Spinal cord (tissue), 10 donors: ENCODE measurements around the gene CSNK2B. TPM values are rescaled to one million over a fixed set of nuclear protein-coding genes. Genes with fewer than 3 reads are reported as not detected.
"Not testable (repeated sequence)": the region's sequence is repeated elsewhere in the genome, so short reads cannot be mapped to it uniquely, and the experiment has no call there.

Experiments used
- DNase-seq, 6 donors: peaks; one replicate each; pipeline versions ENCODE4 v3.0.0 to v3.0.0-alpha.2; 2013 to 2015; ENCODE audit warnings: low spot score in 6 of 6, low read depth in 4 of 6
- H3K27ac ChIP-seq: one replicate; pipeline ENCODE4 v1.5.1; 2013; ENCODE audit warnings: low read depth, low read length, control low read depth
- H3K27me3 ChIP-seq: one replicate; pipeline ENCODE4 v1.6.1; 2013; ENCODE audit warnings: low read length; ENCODE audit not compliant: control insufficient read depth, insufficient read depth
- H3K36me3 ChIP-seq: one replicate; pipeline ENCODE4 v1.6.1; 2013; ENCODE audit warnings: low read length; ENCODE audit not compliant: control insufficient read depth, insufficient read depth
- H3K4me1 ChIP-seq: one replicate; pipeline ENCODE4 v1.6.1; 2013; ENCODE audit warnings: low read length; ENCODE audit not compliant: control insufficient read depth, insufficient read depth
- H3K4me3 ChIP-seq: one replicate; pipeline ENCODE4 v1.5.1; 2013; ENCODE audit warnings: low read depth, low read length, control low read depth
- H3K9me3 ChIP-seq: one replicate; pipeline ENCODE4 v1.6.1; 2013; ENCODE audit warnings: low read length; ENCODE audit not compliant: control insufficient read depth, insufficient read depth
- WGBS: methylation state at CpG from one replicate; pipeline ENCODE4 v1.1.5; 2013; ENCODE audit warnings: missing lambda C conversion rate; ENCODE audit not compliant: insufficient coverage; 5-methylcytosine and 5-hydroxymethylcytosine counted together
- polyA plus RNA-seq, 2 donors: library from polyadenylated mRNA; unstranded; fragments of 120-200 nt; gene quantifications; one replicate each; pipeline ENCODE4 v1.2.1, GENCODE V29; 2013; ENCODE audit not compliant: insufficient read length in 2 of 2
- total RNA-seq, 2 donors: library from RNA; depleted of rRNA in 1 of 2; stranded (reverse); fragments of 120-200 nt in 1 of 2; fragments of >200 nt in 1 of 2; gene quantifications; one replicate each; pipeline versions ENCODE4 v1.2.3 to v1.2.4, GENCODE V29; 2013 to 2014
- donor health status: healthy.

The CSNK2B gene
- total and polyA plus RNA-seq, 4 donors = 54.3 to 215 (median 198) TPM

DNA sequence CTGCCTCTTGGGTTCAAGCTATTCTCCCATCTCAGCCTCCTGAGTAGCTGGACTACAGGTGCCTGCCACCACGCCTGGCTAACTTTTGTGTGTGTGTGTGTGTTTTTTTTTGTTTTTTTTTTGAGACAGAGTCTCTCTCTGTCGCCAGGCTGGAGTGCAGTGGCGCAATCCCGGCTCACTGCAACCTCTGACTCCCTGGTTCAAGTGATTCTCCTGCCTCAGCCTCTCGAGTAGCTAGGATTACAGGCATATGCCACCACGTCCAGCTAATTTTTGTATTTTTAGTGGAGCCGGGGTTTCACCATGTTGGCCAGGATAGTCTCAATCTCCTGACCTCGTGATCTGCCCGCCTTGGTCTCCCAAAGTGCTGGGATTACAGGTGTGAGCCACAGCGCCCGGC lies 43.3 kb downstream of the CSNK2B start:
- H3K36me3 ChIP-seq, H3K27me3 ChIP-seq, H3K4me3 ChIP-seq, H3K9me3 ChIP-seq, DNase-seq, H3K27ac ChIP-seq, H3K4me1 ChIP-seq: not testable (repeated sequence)
- WGBS = 93% methylated on average over 8 of the region's 11 CpGs

DNA sequence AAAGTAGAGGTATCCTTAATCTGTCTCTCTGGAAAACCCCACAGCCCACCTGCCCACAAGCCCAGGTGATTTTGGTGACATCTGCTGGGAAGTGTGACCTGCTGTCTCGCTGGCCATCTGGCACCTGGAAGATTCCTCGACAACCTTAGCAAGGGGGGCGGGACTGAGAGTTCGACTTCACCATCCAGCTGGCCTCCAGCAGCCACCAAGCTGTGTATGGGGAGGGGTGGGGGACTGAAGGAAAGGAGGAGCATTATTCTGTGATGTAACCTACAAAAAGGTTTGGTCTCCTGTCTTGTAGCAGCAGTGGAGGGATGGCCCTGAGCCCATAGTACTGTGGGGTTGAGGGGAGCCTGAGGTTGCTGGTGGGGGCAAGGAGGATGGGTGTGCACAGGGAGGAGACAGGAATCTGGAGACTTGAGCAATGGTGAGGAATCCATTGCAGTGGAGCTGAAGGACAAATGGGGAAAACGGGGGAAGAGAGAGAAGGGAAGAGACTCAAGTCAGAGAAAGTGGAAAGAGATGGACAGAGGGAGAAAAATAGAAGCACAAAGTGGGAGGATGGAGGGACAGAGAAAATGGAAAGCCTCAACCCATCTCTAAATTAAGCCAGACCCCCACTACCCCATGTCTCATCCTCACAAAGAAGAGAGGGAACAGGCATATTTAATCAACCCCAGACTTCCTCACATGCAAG lies 44.8 kb downstream of the CSNK2B start:
- Histone ChIP-seq H3K27ac (no peak overlapping the region), H3K27me3 (no peaks in the 10 kb centered on the region), H3K4me3 (no peak overlapping the region), H3K36me3 (no peaks in the 10 kb centered on the region), H3K4me1 (peaks cover 19% of the 10 kb centered on the region), H3K9me3 (no peaks in the 10 kb centered on the region)
- no peak for DNase-seq
- 78% methylated on average over 5 of the region's 5 CpGs for WGBS

DNA sequence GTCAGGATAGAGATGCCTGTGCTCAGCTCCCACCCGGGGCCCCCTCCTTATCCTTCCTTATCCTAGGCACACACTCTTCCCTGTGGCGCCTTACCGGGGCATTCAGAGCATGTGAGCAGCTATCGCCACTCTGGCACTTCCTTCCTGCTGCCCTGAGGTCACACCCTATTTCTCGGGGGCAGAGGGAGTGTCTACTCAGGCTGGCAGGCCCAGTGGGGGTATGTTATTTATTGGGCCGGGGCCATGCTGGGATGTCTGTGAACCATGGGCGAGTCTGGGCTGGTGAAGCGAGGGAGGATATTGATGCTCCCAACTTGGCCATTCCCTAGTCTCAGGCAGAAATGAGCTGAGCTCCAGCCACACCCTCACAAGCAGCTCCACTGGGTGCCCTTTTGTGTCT lies 45.4 kb downstream of the CSNK2B start:
- H3K4me1 ChIP-seq = peaks cover 20% of the 10 kb centered on the region
- no peaks in the 10 kb centered on the region for H3K36me3 ChIP-seq
- H3K27me3 ChIP-seq = no peaks in the 10 kb centered on the region
- H3K27ac ChIP-seq = no peak overlapping the region
- no peaks in the 10 kb centered on the region for H3K9me3 ChIP-seq
- no peak overlapping the region for H3K4me3 ChIP-seq
- 72% methylated on average over 6 of the region's 8 CpGs for whole genome bisulfite sequencing
- no peak for DNase-seq

DNA sequence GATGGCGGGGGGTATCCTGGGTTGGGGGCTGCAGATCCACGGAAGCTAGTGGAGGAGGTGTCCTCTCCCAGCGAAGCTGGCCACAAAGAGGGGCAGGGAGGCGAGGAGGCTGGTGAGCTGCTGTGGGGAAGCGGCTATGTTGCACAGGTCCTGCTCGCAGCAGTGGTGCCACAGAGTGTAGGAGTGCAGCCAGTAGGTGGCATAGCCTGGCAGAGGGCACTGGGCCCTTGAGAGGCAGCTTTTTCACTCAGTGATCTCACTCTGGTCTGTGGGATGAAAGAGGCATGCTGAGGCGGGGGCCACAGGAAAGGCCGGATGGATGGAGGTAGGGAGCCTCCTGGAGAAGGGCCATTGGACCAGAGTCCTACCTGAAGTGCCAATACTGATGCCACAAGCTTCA lies 46.4 kb downstream of the CSNK2B start:
- Histone ChIP-seq H3K27ac (no peak overlapping the region), H3K27me3 (no peaks in the 10 kb centered on the region), H3K4me1 (peaks cover 20% of the 10 kb centered on the region), H3K4me3 (no peak overlapping the region), H3K36me3 (no peaks in the 10 kb centered on the region), H3K9me3 (no peaks in the 10 kb centered on the region)
- 93% methylated on average over 8 of the region's 8 CpGs for WGBS
- DNase-seq = no peak

DNA sequence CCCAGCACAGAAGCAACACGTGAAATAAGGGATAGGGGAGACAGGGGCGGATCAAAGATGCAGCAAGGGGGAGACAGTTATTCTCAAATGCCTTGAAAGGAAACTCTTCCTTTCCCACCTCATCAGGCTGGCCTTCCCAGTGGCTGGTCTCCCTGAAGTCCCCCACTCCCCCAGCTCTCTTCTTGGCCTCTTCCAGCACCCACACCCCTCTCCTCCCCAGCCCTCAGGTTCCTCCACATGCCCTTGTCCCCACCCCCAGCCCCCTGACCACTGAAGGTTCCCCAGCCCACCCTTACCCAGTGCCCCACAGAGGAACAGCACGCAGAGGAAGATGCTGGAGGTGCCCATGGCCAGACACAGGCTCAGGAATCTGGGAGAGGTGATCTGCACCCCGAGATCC lies 47.6 kb downstream of the CSNK2B start:
- no peak overlapping the region for H3K4me3 ChIP-seq
- peaks cover 23% of the 10 kb centered on the region for H3K4me1 ChIP-seq
- H3K27me3 ChIP-seq = no peaks in the 10 kb centered on the region
- DNase-seq = no peak
- H3K9me3 ChIP-seq = no peaks in the 10 kb centered on the region
- peak overlapping the region; percentile 81 for H3K27ac ChIP-seq
- H3K36me3 ChIP-seq = no peaks in the 10 kb centered on the region
- WGBS = no CpG with 5 or more reads among the region's 4 CpGs

DNA sequence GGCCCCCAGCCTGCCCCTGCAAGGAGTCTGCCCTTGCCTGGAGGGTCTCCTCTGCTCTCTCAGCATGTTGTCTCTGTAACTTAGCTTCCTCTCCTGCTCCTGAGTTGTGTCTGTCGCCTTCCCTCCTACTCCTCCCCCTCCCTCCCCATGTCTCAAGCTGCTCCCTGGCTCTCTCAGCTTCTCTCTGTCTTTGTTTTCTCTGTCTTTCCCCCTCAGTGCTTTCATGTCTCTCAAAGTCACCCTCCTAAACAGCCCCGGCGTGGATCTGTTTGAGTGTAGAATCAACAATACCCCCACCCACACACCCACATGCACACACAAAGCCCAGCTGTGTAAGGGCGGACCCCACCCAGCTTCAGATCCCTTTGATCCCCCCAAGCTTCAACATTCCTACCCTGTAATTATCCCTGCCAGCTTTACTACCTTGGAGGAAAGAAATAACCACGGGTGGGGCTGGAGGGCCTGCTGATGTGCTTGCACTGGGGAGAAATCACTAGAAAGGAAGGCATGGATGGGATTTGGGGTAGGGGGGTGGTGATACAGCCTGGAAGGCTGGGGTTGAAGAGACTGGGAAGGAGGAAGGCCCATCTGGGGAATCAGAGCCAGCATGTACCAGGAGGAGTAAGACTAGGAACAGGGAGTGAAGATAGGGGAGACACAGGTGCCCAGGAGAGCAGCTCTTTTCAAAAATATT lies 48.3 kb downstream of the CSNK2B start:
- H3K27me3 ChIP-seq = no peaks in the 10 kb centered on the region
- H3K4me1 ChIP-seq = peaks cover 23% of the 10 kb centered on the region
- no peaks in the 10 kb centered on the region for H3K36me3 ChIP-seq
- H3K9me3 ChIP-seq = no peaks in the 10 kb centered on the region
- peak overlapping the region; percentile 81 for H3K27ac ChIP-seq
- peak in 2 of 6 donors; percentile 49 to 85 for DNase-seq
- WGBS = 12% methylated on average over 4 of the region's 5 CpGs
- H3K4me3 ChIP-seq = no peak overlapping the region

DNA sequence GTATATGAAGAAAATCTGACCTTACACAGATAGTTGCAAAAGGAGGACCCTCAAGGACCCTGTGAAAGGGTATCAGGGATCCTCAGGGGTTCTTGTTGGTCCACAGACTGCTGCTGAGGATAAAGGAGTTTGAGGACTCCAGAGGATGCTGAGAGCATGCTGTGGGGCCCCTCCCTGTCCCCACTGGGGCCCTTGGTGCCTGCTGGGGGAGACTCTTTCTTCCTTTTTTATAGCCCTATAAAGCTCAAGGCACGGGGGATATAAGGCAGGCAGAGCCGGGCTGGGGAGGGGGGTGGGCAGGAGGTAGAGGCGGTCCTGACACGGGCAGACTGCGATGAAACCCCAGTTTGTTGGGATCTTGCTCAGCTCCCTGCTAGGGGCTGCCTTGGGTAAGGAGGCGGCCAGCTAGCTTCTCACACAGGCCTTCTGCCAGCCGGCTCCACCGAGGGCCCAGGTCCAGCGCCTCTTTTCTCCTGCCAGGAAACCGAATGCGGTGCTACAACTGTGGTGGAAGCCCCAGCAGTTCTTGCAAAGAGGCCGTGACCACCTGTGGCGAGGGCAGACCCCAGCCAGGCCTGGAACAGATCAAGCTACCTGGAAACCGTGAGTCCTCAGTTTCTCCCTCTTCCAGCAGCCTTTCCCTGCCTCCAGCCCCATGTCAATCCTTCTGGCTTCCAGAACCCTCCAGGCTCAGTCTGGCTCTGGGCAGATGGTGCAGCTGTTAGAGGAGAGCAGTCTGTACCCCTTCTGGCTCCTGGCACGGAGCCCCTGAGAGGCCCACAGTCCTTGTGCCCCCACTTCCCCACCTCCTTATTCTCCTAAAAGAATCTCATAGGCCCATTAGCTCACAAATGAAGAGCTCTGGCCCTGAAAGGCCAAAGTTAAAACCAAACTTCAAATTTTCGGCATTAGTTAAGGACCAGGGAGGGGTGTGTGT lies 49.4 kb downstream of the CSNK2B start, which contains the start of gene LY6G6D:
Gene LY6G6D, plus strand, starts transcription at position 327 of the 937 bp plus-strand sequence. Its CDS starts 8 bp downstream, at position 335.
- peaks cover 23% of the 10 kb centered on the region for H3K4me1 ChIP-seq
- H3K9me3 ChIP-seq = no peaks in the 10 kb centered on the region
- DNase-seq = peak in 1 of 6 donors; percentile 82
- H3K27ac ChIP-seq = peak within 1 kb of the TSS; percentile 81
- no peak within 1 kb of the TSS for H3K4me3 ChIP-seq
- no peaks in the 10 kb centered on the region for H3K36me3 ChIP-seq
- 29% methylated on average over 13 of the region's 16 CpGs for WGBS
- H3K27me3 ChIP-seq = no peaks in the 10 kb centered on the region

DNA sequence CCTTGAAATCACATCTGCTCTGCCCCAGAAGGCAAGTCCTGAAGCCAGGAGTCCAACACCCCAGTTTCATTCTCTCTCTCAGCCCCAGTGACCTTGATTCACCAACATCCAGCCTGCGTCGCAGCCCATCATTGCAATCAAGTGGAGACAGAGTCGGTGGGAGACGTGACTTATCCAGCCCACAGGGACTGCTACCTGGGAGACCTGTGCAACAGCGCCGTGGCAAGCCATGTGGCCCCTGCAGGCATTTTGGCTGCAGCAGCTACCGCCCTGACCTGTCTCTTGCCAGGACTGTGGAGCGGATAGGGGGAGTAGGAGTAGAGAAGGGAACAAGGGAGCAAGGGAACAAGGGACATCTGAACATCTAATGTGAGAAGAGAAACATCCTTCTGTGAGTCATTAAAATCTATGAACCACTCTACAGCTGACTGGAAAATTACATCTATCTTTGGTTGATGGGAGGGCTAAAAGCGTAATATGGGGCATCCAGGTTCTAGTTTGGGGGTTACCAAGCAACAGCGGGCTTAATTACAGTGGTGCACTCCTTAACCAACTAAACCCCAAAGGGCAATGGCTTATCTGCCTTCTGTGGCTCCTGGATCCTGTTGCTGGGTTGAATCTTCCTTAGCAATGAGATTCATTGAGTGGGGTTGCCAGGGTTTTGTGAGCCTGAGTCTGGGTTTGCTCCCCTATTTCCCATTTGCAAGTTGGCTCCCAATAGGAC lies 51.8 kb downstream of the CSNK2B start:
- 44% methylated on average over 8 of the region's 10 CpGs for WGBS
- H3K36me3 ChIP-seq = no peaks in the 10 kb centered on the region
- peak in 1 of 6 donors; percentile 42 for DNase-seq
- H3K9me3 ChIP-seq = no peaks in the 10 kb centered on the region
- peaks cover 23% of the 10 kb centered on the region for H3K4me1 ChIP-seq
- no peaks in the 10 kb centered on the region for H3K27me3 ChIP-seq
- H3K4me3 ChIP-seq = no peak overlapping the region
- H3K27ac ChIP-seq = no peak overlapping the region

DNA sequence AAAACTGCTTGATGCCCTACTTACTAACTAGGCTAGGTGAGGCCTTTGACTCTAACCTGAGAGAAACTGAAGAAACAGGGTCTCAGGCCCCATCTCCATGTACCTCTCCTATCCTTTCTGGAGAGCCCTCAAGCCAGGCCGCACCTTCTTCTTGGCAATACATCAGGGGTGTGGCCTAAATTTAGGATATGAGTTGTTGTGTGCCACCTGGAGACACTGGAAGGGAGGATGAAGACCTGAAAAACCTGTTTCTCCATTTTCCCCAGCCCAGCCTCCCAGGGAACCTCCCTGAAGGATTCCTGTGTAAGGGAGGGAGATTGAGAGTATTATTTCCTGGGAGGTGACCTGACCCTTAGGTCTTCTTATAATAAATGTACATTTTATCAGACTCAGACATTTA lies 52.4 kb downstream of the CSNK2B start:
- WGBS = no CpG with 5 or more reads among the region's 1 CpG

More for the DNA sequence above, 52.4 kb downstream of the CSNK2B start:
- no peaks in the 10 kb centered on the region for H3K9me3 ChIP-seq
- no peak overlapping the region for H3K4me3 ChIP-seq
- no peaks in the 10 kb centered on the region for H3K27me3 ChIP-seq
- peaks cover 23% of the 10 kb centered on the region for H3K4me1 ChIP-seq
- H3K27ac ChIP-seq = no peak overlapping the region
- H3K36me3 ChIP-seq = peaks cover 2% of the 10 kb centered on the region
- DNase-seq = no peak
